HUES6 (cell line): ENCODE results near the gene GLRA1.

ENCODE experiments used
- H3K27ac ChIP-seq: 2 replicates; pipeline ENCODE4 v1.7.0; 2013; ENCODE audit warnings: low read depth, mild to moderate bottlenecking, low read length, inconsistent platforms
- H3K27me3 ChIP-seq: 2 replicates; pipeline ENCODE4 v1.6.1; 2013; ENCODE audit warnings: low read length; ENCODE audit not compliant: control insufficient read depth, insufficient read depth
- H3K36me3 ChIP-seq: 2 replicates; pipeline ENCODE4 v1.6.1; 2013; ENCODE audit warnings: low read length; ENCODE audit not compliant: control insufficient read depth, insufficient read depth
- H3K4me1 ChIP-seq: 2 replicates; pipeline ENCODE4 v1.6.1; 2013; ENCODE audit warnings: low read length; ENCODE audit not compliant: control insufficient read depth, insufficient read depth
- H3K4me3 ChIP-seq: 2 replicates; pipeline ENCODE4 v1.5.1; 2013; ENCODE audit warnings: low read depth, low read length
- H3K9ac ChIP-seq: one replicate; pipeline ENCODE4 v1.6.1; 2013; ENCODE audit warnings: mild to moderate bottlenecking, low read length
- H3K9me3 ChIP-seq: 2 replicates; pipeline ENCODE4 v1.6.1; 2013; ENCODE audit warnings: low read depth, low read length; ENCODE audit not compliant: control insufficient read depth, insufficient read depth

Gene GLRA1

GRCh38 chr5:151885138-151885908 lies 39.3 kb downstream of the GLRA1 start:
- Histone ChIP-seq H3K27me3 (peaks cover 15% of the 10 kb centered on the region; the same call in 1 of the 2 replicates), H3K4me1 (peaks cover 10% of the 10 kb centered on the region; the same call in 1 of the 2 replicates), H3K36me3 (no peaks in the 10 kb centered on the region), H3K4me3 (no peak overlapping the region), H3K9ac (no peak overlapping the region), H3K9me3 (no peaks in the 10 kb centered on the region), H3K27ac (no peak overlapping the region)

GRCh38 chr5:151881621-151882225 lies 42.9 kb downstream of the GLRA1 start:
- Histone ChIP-seq H3K9me3 (0 out of 2 replicates have a peak, but pooled peaks cover 2% of the 10 kb centered on the region), H3K27ac (no peak overlapping the region), H3K36me3 (no peaks in the 10 kb centered on the region), H3K27me3 (peaks cover 15% of the 10 kb centered on the region; the same call in 1 of the 2 replicates), H3K9ac (no peak overlapping the region), H3K4me3 (no peak overlapping the region), H3K4me1 (peaks cover 6% of the 10 kb centered on the region; the same call in 1 of the 2 replicates)

DNA sequence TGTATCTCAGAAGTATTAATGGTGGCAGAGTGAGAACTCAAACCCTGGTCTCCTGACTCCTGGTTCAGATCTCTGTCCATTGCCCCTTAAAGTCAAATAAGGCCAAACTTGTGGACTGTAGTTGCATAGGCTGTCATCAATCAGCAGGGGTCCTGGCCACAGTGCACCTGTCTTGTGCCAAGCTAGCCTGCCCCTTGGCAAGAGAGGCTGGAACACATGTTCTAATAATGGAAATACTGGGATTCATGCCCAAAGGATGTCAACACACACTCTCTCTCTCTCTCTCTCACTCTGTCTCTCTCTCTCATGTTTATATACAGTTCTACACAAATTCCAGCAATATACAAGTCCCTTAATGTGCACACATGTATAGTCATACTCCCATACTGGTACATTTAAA lies 44.3 kb downstream of the GLRA1 start:
- Histone ChIP-seq H3K9ac (no peak overlapping the region), H3K27ac (no peak overlapping the region), H3K4me1 (0 out of 2 replicates have a peak, but pooled peaks cover 1% of the 10 kb centered on the region), H3K9me3 (0 out of 2 replicates have a peak, but pooled peaks cover 2% of the 10 kb centered on the region), H3K36me3 (no peaks in the 10 kb centered on the region), H3K4me3 (no peak overlapping the region), H3K27me3 (peaks cover 15% of the 10 kb centered on the region; the same call in 1 of the 2 replicates)

DNA sequence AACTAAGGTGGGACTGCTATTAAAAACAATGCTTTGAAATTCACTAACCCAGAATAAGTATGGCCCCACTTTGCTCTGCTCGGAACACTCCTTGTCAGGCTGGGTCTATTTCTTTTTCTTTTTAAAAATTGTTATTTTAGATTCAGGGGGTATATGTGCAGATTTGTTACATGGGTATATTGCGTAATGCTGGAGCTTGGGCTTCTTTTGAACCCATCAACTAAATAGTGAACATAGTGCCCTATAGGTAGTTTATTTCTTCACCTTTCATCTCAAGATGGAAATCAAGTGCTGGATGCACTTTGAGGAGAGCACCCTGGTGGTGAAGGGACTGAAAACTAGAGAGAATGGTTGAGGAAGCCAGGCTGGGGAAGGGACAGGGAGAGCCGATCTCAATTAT lies 51.0 kb downstream of the GLRA1 start:
- H3K27me3 ChIP-seq: no peaks in the 10 kb centered on the region
- H3K4me3 ChIP-seq: no peak overlapping the region
- no peaks in the 10 kb centered on the region for H3K36me3 ChIP-seq
- H3K9me3 ChIP-seq: no peaks in the 10 kb centered on the region
- H3K9ac ChIP-seq: no peak overlapping the region
- no peak overlapping the region for H3K27ac ChIP-seq
- H3K4me1 ChIP-seq: no peaks in the 10 kb centered on the region

DNA sequence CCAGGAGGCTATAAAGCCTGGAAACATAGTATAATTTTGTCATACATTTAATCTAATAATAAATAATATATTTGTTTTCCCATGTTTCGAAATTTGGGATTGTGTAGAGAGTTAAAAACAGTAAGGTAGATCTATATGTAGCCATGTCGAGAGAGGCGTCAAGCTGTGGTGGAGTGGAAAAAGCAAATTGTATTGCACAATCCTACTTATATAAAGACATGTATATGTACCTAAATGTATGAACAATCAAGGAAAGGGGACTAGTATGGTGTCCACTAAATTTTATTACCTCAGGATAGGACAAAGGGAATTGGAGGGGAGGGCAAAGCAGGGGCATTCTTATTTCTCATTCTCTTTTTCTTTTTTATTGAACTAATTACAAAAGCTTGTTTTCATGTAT lies 52.0 kb downstream of the GLRA1 start:
- Histone ChIP-seq H3K27me3 (no peaks in the 10 kb centered on the region), H3K9ac (no peak overlapping the region), H3K9me3 (no peaks in the 10 kb centered on the region), H3K4me3 (no peak overlapping the region), H3K27ac (no peak overlapping the region), H3K36me3 (no peaks in the 10 kb centered on the region), H3K4me1 (no peaks in the 10 kb centered on the region)

DNA sequence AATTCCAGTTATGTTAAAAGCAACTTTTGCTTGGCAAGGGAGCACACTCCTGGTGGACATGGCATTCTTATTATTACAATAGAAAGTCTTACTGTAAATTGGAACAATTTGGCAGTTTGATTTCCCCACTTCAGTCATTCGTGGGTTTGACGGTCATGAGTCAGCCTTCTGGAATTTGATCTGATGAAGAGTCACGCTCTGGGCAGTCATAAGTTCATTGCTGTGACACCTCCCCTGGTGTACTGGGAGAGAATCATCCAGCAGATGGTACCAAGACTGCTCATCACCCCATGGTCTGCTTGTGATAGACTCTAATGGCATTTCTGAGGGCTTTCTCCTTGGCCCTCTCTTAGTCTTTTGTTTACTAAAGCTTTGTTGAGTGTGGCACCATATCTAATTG lies 53.8 kb downstream of the GLRA1 start:
- Histone ChIP-seq H3K9me3 (no peaks in the 10 kb centered on the region), H3K27ac (no peak overlapping the region), H3K36me3 (no peaks in the 10 kb centered on the region), H3K4me3 (no peak overlapping the region), H3K4me1 (no peaks in the 10 kb centered on the region), H3K9ac (no peak overlapping the region), H3K27me3 (no peaks in the 10 kb centered on the region)

- Histone ChIP-seq H3K27me3 (no peaks in the 10 kb centered on the region), H3K9ac (no peak overlapping the region), H3K9me3 (no peaks in the 10 kb centered on the region), H3K36me3 (no peaks in the 10 kb centered on the region), H3K4me3 (no peak overlapping the region), H3K4me1 (no peaks in the 10 kb centered on the region), H3K27ac (no peak overlapping the region)
These were observed 54.4 kb downstream of the GLRA1 start for GRCh38 chr5:151870271-151870670.

DNA sequence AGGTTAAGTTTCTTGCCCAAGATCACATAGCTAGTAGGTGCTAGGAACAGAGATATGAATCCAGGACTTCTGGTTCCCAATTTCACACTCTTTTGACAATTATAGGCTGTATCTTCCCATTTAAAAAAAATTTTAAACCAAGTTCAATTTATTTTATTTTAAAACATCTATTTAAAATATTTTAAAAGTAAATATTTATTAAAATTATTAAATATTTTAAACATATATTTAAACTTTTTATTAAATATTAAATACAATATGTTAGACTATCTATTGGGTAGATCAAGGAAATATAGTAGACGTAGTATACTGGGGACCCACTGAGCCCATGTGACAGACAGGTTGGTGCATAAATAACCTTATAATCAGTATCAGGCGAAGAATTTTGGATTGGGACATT lies 54.8 kb downstream of the GLRA1 start:
- H3K9me3 ChIP-seq: no peaks in the 10 kb centered on the region
- H3K9ac ChIP-seq: no peak overlapping the region
- no peaks in the 10 kb centered on the region for H3K4me1 ChIP-seq
- no peaks in the 10 kb centered on the region for H3K36me3 ChIP-seq
- H3K27me3 ChIP-seq: no peaks in the 10 kb centered on the region
- no peak overlapping the region for H3K27ac ChIP-seq
- no peak overlapping the region for H3K4me3 ChIP-seq

DNA sequence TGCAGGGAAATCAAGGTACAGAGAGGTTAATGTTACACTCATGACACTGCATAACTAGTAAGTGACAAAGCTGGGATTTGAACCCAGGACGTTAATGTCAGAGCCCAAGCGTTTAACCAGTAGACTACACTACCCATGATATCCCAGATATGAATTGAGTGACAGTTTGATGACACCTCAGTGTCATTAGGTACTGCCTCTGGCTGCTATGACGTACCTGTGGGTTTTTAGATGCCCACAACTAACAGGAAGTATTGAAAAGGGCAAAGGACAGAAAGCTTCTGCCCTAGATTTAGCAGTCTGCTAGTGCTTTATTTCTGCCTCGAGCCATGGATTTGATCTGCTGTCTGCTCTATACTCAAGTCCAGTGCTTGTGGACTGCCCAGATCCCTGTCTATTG lies 56.2 kb downstream of the GLRA1 start:
- no peaks in the 10 kb centered on the region for H3K9me3 ChIP-seq
- no peaks in the 10 kb centered on the region for H3K36me3 ChIP-seq
- H3K27me3 ChIP-seq: no peaks in the 10 kb centered on the region
- no peak overlapping the region for H3K9ac ChIP-seq
- no peak overlapping the region for H3K4me3 ChIP-seq
- H3K4me1 ChIP-seq: no peaks in the 10 kb centered on the region
- H3K27ac ChIP-seq: no peak overlapping the region

DNA sequence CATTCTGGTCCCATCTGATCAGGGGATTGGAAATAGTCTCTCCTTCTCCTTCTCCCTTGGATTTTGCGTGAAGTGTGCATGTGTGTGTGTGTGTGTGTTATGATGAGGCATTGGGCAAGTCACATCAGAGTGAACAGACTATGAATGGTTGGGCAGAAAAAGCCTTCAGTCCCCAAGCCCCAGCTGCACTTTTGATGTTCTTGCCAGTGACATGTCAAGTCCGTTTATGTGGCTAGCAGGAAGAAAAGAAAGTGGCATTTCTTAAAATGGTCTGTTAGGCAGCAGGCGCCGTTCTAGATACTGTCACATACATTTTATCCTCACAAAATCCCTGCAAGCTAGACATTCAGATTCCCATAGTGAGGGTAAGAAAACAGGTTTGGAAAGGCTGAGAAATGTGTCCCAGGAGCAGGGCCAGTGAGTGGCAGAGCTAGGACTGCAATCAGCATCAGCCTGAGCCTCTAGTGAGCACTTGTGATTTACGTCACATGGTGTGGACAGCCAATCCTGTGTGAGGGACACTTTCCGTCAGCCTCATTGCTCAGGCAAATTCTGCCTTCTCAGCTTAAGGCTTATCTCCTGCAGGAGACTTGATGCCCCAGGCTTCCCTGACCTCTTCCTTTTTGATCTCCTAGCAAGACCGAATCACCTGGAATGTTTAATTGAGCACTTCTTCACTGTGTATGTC lies 60.4 kb downstream of the GLRA1 start:
- no peak overlapping the region for H3K9ac ChIP-seq
- H3K9me3 ChIP-seq: no peaks in the 10 kb centered on the region
- H3K27me3 ChIP-seq: no peaks in the 10 kb centered on the region
- H3K36me3 ChIP-seq: no peaks in the 10 kb centered on the region
- H3K4me1 ChIP-seq: no peaks in the 10 kb centered on the region
- no peak overlapping the region for H3K4me3 ChIP-seq
- no peak overlapping the region for H3K27ac ChIP-seq

- Histone ChIP-seq H3K27ac (no peak overlapping the region), H3K27me3 (no peaks in the 10 kb centered on the region), H3K4me1 (no peaks in the 10 kb centered on the region), H3K4me3 (no peak overlapping the region), H3K9ac (no peak overlapping the region), H3K9me3 (no peaks in the 10 kb centered on the region), H3K36me3 (no peaks in the 10 kb centered on the region)
These were observed 61.1 kb downstream of the GLRA1 start for GRCh38 chr5:151863566-151863965.
